K562 (cell line): ENCODE results near the gene OLIG1.

Experiments used
- MYC ChIP-seq, 2 experiments: fragments of 250-450 bp in 1 of 2; sonication (Bioruptor Pico) in 1 of 2; IDR thresholded peaks; 2 replicates each; pipeline versions ENCODE4 v1.5.1 to v1.6.1; 2012 to 2021; ENCODE audit warnings: low read depth in 2 of 2, borderline replicate concordance in 1 of 2, improper control_type of control experiment in 1 of 2, low read length in 1 of 2, mild to moderate bottlenecking in 1 of 2, moderate library complexity in 1 of 2
- RCOR1 ChIP-seq, 2 experiments: IDR thresholded peaks; 2 replicates each; pipeline ENCODE4 v1.6.1; 2012; ENCODE audit warnings: low read depth in 2 of 2, low read length in 2 of 2, borderline replicate concordance in 1 of 2, improper control_type of control experiment in 1 of 2
- RFX5 ChIP-seq: IDR thresholded peaks from 2 replicates; pipeline ENCODE4 v1.6.1; 2011; ENCODE audit warnings: low read depth, mild to moderate bottlenecking, improper control_type of control experiment, low read length
- ZNF431 ChIP-seq: sonication (generic); formaldehyde crosslinking; IDR thresholded peaks from 2 replicates; pipeline ENCODE4 v1.8.0; 2022; ENCODE audit warnings: mild to moderate bottlenecking, missing genetic modification reagents
- TF ChIP-seq, protein P1 (sequence below), 2 experiments: fragments of 450-650 bp; formaldehyde crosslinking in 1 of 2; IDR thresholded peaks; 2 replicates each; pipeline versions ENCODE4 v1.4.0 to v1.6.1; 2014 to 2020; ENCODE audit warnings: mild to moderate bottlenecking in 2 of 2, borderline replicate concordance in 1 of 2, low read depth in 1 of 2
- TF ChIP-seq, protein P2 (sequence below): fragments of 450-650 bp; IDR thresholded peaks from 2 replicates; pipeline ENCODE4 v1.7.0; 2016; ENCODE audit warnings: borderline replicate concordance
- TF ChIP-seq, protein P3 (sequence below): fragments of 450-650 bp; conservative IDR thresholded peaks from 2 replicates; pipeline ENCODE4 v1.6.1; 2016; ENCODE audit warnings: missing genetic modification characterization, low read depth, mild to moderate bottlenecking, missing compliant biosample characterization, moderate library complexity
- TF ChIP-seq, protein P4 (sequence below), 3 experiments: IDR thresholded peaks in 2 of 3; conservative IDR thresholded peaks in 1 of 3; 2 replicates each; pipeline ENCODE4 v1.5.1; 2011 to 2012; ENCODE audit warnings: low read length in 3 of 3, mild to moderate bottlenecking in 3 of 3, control low read depth in 2 of 3, improper control_type of control experiment in 1 of 3, inconsistent platforms in 1 of 3, low read depth in 1 of 3, mixed read lengths in 1 of 3, moderate library complexity in 1 of 3; ENCODE audit not compliant: insufficient read depth in 2 of 3

DNA sequence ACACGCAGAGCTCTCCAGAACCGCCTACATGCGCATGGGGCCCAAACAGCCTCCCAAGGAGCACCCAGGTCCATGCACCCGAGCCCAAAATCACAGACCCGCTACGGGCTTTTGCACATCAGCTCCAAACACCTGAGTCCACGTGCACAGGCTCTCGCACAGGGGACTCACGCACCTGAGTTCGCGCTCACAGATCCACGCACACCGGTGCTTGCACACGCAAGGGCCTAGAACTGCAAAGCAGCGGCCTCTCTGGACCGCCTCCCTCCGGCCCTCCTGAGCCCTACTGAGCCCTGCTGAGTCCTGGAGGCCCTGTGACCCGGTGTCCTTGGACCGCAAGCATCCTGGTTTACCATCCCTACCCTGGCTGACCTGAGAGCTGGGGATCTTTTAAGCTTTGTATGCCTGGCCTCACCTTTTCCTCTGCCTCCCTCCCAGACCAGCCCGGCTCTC, 36.0 kb upstream of the OLIG1 start:
- TF ChIP-seq RFX5: no peak
- TF ChIP-seq, protein P1, sequence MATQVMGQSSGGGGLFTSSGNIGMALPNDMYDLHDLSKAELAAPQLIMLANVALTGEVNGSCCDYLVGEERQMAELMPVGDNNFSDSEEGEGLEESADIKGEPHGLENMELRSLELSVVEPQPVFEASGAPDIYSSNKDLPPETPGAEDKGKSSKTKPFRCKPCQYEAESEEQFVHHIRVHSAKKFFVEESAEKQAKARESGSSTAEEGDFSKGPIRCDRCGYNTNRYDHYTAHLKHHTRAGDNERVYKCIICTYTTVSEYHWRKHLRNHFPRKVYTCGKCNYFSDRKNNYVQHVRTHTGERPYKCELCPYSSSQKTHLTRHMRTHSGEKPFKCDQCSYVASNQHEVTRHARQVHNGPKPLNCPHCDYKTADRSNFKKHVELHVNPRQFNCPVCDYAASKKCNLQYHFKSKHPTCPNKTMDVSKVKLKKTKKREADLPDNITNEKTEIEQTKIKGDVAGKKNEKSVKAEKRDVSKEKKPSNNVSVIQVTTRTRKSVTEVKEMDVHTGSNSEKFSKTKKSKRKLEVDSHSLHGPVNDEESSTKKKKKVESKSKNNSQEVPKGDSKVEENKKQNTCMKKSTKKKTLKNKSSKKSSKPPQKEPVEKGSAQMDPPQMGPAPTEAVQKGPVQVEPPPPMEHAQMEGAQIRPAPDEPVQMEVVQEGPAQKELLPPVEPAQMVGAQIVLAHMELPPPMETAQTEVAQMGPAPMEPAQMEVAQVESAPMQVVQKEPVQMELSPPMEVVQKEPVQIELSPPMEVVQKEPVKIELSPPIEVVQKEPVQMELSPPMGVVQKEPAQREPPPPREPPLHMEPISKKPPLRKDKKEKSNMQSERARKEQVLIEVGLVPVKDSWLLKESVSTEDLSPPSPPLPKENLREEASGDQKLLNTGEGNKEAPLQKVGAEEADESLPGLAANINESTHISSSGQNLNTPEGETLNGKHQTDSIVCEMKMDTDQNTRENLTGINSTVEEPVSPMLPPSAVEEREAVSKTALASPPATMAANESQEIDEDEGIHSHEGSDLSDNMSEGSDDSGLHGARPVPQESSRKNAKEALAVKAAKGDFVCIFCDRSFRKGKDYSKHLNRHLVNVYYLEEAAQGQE (IDR thresholded peaks at IDR 0.05; ENCODE audit: borderline replicate concordance): no peak
- TF ChIP-seq, protein P1 (CRISPR knock-in tag; IDR thresholded peaks at IDR 0.05; ENCODE audit: low read depth): no peak
- TF ChIP-seq RCOR1 (IDR thresholded peaks at IDR 0.05; ENCODE audit: borderline replicate concordance in 1 of 2, low read depth in 2 of 2, low read length in 2 of 2): no peak
- TF ChIP-seq, protein P2, sequence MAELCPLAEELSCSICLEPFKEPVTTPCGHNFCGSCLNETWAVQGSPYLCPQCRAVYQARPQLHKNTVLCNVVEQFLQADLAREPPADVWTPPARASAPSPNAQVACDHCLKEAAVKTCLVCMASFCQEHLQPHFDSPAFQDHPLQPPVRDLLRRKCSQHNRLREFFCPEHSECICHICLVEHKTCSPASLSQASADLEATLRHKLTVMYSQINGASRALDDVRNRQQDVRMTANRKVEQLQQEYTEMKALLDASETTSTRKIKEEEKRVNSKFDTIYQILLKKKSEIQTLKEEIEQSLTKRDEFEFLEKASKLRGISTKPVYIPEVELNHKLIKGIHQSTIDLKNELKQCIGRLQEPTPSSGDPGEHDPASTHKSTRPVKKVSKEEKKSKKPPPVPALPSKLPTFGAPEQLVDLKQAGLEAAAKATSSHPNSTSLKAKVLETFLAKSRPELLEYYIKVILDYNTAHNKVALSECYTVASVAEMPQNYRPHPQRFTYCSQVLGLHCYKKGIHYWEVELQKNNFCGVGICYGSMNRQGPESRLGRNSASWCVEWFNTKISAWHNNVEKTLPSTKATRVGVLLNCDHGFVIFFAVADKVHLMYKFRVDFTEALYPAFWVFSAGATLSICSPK: no peak
- TF ChIP-seq, protein P3, sequence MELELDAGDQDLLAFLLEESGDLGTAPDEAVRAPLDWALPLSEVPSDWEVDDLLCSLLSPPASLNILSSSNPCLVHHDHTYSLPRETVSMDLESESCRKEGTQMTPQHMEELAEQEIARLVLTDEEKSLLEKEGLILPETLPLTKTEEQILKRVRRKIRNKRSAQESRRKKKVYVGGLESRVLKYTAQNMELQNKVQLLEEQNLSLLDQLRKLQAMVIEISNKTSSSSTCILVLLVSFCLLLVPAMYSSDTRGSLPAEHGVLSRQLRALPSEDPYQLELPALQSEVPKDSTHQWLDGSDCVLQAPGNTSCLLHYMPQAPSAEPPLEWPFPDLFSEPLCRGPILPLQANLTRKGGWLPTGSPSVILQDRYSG (tag): no peak
- TF ChIP-seq ZNF431 (CRISPR knock-in tag): no peak
- TF ChIP-seq, protein P4, sequence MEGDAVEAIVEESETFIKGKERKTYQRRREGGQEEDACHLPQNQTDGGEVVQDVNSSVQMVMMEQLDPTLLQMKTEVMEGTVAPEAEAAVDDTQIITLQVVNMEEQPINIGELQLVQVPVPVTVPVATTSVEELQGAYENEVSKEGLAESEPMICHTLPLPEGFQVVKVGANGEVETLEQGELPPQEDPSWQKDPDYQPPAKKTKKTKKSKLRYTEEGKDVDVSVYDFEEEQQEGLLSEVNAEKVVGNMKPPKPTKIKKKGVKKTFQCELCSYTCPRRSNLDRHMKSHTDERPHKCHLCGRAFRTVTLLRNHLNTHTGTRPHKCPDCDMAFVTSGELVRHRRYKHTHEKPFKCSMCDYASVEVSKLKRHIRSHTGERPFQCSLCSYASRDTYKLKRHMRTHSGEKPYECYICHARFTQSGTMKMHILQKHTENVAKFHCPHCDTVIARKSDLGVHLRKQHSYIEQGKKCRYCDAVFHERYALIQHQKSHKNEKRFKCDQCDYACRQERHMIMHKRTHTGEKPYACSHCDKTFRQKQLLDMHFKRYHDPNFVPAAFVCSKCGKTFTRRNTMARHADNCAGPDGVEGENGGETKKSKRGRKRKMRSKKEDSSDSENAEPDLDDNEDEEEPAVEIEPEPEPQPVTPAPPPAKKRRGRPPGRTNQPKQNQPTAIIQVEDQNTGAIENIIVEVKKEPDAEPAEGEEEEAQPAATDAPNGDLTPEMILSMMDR (IDR thresholded peaks at IDR 0.05 in 2 of 3, conservative IDR thresholded peaks at IDR 0.05 in 1 of 3; ENCODE audit: insufficient read depth in 2 of 3, low read depth in 1 of 3, low read length in 3 of 3): no peak
- TF ChIP-seq MYC (IDR thresholded peaks at IDR 0.05; ENCODE audit: low read depth, low read length): no peak
- no peak for TF ChIP-seq MYC (CRISPR knock-in tag; IDR thresholded peaks at IDR 0.05; ENCODE audit: borderline replicate concordance, low read depth)
